Panc1 (cell line): ENCODE measurements around the gene RALGPS1. TPM values are rescaled to one million over a fixed set of nuclear protein-coding genes. Genes with fewer than 3 reads are reported as not detected.

Experiments used
- ATAC-seq: fragments of 200-7000 bp; cut with Tn5 transposase; 2 replicates; pipeline ENCODE4 v1.9.1; 2020; ENCODE audit warnings: mild to moderate bottlenecking, moderate library complexity
- BruUV-seq: library from RNA; stranded (reverse); fragments of 400-500 nt; replicated peaks from 2 replicates; lab custom pipeline; 2021; lab: Mats Ljungman, UMichigan
- CTCF ChIA-PET: fragments of 300-600 bp; sonication (Branson Sonifier 250); formaldehyde crosslinking; loops from one replicate; lab custom pipeline; 2022; ENCODE audit warnings: antibody characterized with exemption; lab: Charles Lee
- POLR2A ChIA-PET: fragments of 300-600 bp; sonication (Branson Sonifier 250); formaldehyde crosslinking; loops from one replicate; lab custom pipeline; 2022; ENCODE audit warnings: antibody characterized with exemption; lab: Charles Lee
- DNase-seq: peaks from one replicate; pipeline ENCODE4 v3.0.0-alpha.2; 2010; ENCODE audit warnings: low read depth, low spot score
- H3K27ac ChIP-seq: 2 replicates; pipeline ENCODE4 v1.5.1; 2011; ENCODE audit warnings: mild to moderate bottlenecking, low read length, inconsistent platforms
- H3K27me3 ChIP-seq: fragments of 200-500 bp; sonication (Bioruptor generic); 2 replicates; pipeline ENCODE4 v1.6.0; 2014; ENCODE audit warnings: low read length, inconsistent platforms; ENCODE audit not compliant: control insufficient read depth, insufficient read depth
- H3K36me3 ChIP-seq: fragments of 200-500 bp; sonication (Bioruptor generic); 2 replicates; pipeline ENCODE4 v1.5.1; 2014; ENCODE audit warnings: inconsistent platforms, mild to moderate bottlenecking, low read length, moderate library complexity; ENCODE audit not compliant: control insufficient read depth, insufficient read depth
- H3K4me1 ChIP-seq: 2 replicates; pipeline ENCODE4 v1.5.1; 2011; ENCODE audit warnings: inconsistent platforms, mild to moderate bottlenecking, low read length, moderate library complexity; ENCODE audit not compliant: control insufficient read depth, insufficient read depth
- H3K4me3 ChIP-seq, 2 experiments: 2 replicates each; pipeline ENCODE4 v1.5.1; 2011 to 2012; ENCODE audit warnings: low read depth in 2 of 2, low read length in 2 of 2, mild to moderate bottlenecking in 2 of 2, inconsistent platforms in 1 of 2, moderate library complexity in 1 of 2
- H3K9me3 ChIP-seq: fragments of 200-500 bp; sonication (Bioruptor generic); 2 replicates; pipeline ENCODE4 v1.5.1; 2014; ENCODE audit warnings: low read depth, mild to moderate bottlenecking, inconsistent platforms, low read length, moderate library complexity; ENCODE audit not compliant: control insufficient read depth, insufficient read depth
- CTCF ChIP-seq: fragments of 450-650 bp; IDR thresholded peaks from 2 replicates; pipeline ENCODE4 v1.5.1; 2017; ENCODE audit warnings: mild to moderate bottlenecking
- POLR2AphosphoS5 ChIP-seq: IDR thresholded peaks from 2 replicates; pipeline ENCODE4 v1.6.1; 2012; ENCODE audit warnings: mild to moderate bottlenecking, low read depth, low read length, moderate library complexity
- REST ChIP-seq, 2 experiments: IDR thresholded peaks; 2 replicates each; pipeline ENCODE4 v1.6.1; 2011 to 2012; ENCODE audit warnings: low read depth in 2 of 2, control low read depth in 1 of 2, low read length in 1 of 2, mild to moderate bottlenecking in 1 of 2, moderate library complexity in 1 of 2; ENCODE audit not compliant: insufficient read depth in 1 of 2
- SIN3A ChIP-seq: IDR thresholded peaks from 2 replicates; pipeline ENCODE4 v1.6.1; 2012; ENCODE audit warnings: low read depth, mild to moderate bottlenecking, low read length, moderate library complexity, borderline replicate concordance; ENCODE audit not compliant: insufficient read depth
- TCF7L2 ChIP-seq: IDR thresholded peaks from 2 replicates; pipeline ENCODE4 v1.6.1; 2011; ENCODE audit warnings: mild to moderate bottlenecking, low read depth, low read length, inconsistent platforms
- in situ Hi-C: cut with HindIII; loops from 2 replicates; pipeline ENCODE4 v1.10.0; 2016; ENCODE audit warnings: low sequenced_read_pairs, low pct_unique_long_range_greater_than_20kb
- intact Hi-C: fragments of 100-400 bp; cut with micrococcal nuclease; formaldehyde crosslinking; loops from one replicate; pipeline ENCODE4 v1.10.0; 2022; ENCODE audit not compliant: unreplicated experiment
- total RNA-seq: library from RNA; stranded (reverse); gene quantifications from one replicate; pipeline ENCODE4 v1.2.1, GENCODE V29; 2021; ENCODE audit not compliant: unreplicated experiment

The RALGPS1 gene
- total RNA-seq, 1 experiment from 2014 or later, result 7.2 TPM

GRCh38 chr9:126973651-126974529 lies 59.3 kb downstream of the RALGPS1 start:
- CTCF ChIA-PET, result no interaction called here
- Histone ChIP-seq H3K27ac (no peak overlapping the region), H3K4me1 (no peaks in the 10 kb centered on the region), H3K27me3 (no peaks in the 10 kb centered on the region), H3K36me3 (no peaks in the 10 kb centered on the region), H3K4me3 (no peak overlapping the region), H3K9me3 (no peaks in the 10 kb centered on the region)
- in situ Hi-C loops (no loop called here), intact Hi-C loops (no loop called here)
- no TSS peak for BruUV-seq
- DNase-seq, result no peak
- no peak for ATAC-seq
- POLR2A ChIA-PET, result no interaction called here
- TF ChIP-seq SIN3A (no peak), CTCF (no peak), POLR2AphosphoS5 (no peak), TCF7L2 (no peak), REST (IDR thresholded peaks at IDR 0.05; ENCODE audit: insufficient read depth in 1 of 2, low read depth in 2 of 2, low read length in 1 of 2) (no peak)

DNA sequence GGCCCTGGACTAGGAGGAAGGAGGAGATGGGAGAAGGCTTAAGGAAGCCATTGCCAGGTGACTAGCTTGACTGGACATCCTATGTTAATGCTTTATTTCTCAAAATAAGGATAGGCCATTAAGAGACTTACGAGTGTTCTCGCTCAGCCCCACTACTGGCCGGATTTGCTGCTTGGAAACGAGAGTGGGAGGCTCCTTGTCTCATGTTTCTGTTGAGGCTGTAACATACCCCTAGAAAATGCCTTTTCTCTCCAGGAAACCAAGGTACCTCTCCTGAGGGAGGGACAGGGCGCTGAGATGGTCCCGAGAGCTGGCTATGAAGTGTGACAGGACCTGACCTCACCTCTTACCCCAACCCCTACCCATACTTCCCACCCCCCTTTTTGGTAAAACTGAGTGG lies 60.0 kb downstream of the RALGPS1 start:
- TF ChIP-seq SIN3A (no peak), POLR2AphosphoS5 (no peak), REST (IDR thresholded peaks at IDR 0.05; ENCODE audit: insufficient read depth in 1 of 2, low read depth in 2 of 2, low read length in 1 of 2) (no peak), CTCF (no peak), TCF7L2 (no peak)
- ChIA-PET POLR2A (no interaction called here), CTCF (no interaction called here)
- H3K4me3 ChIP-seq, result no peak overlapping the region
- intact Hi-C loops, result no loop called here
- H3K9me3 ChIP-seq, result no peaks in the 10 kb centered on the region
- no peaks in the 10 kb centered on the region for H3K4me1 ChIP-seq
- BruUV-seq, result no TSS peak
- DNase-seq (no peak), ATAC-seq (no peak)
- no peak overlapping the region for H3K27ac ChIP-seq
- H3K27me3 ChIP-seq, result no peaks in the 10 kb centered on the region
- in situ Hi-C loops, result no loop called here
- H3K36me3 ChIP-seq, result no peaks in the 10 kb centered on the region
